Caco-2 (cell line): ENCODE data around the gene GABRB1. TPM values are rescaled to one million over a fixed set of nuclear protein-coding genes. Genes with fewer than 3 reads are reported as not detected.

Experiments used
- BruUV-seq: library from RNA; stranded (reverse); fragments of 400-500 nt; replicated peaks from 2 replicates; lab custom pipeline; 2021; lab: Mats Ljungman, UMichigan
- CTCF ChIA-PET: fragments of 300-600 bp; sonication (Branson Sonifier 250); formaldehyde crosslinking; loops from one replicate; lab custom pipeline; 2022; ENCODE audit warnings: antibody characterized with exemption; lab: Charles Lee
- POLR2A ChIA-PET: fragments of 300-600 bp; sonication (Branson Sonifier 250); formaldehyde crosslinking; loops from one replicate; lab custom pipeline; 2022; ENCODE audit warnings: antibody characterized with exemption; lab: Charles Lee
- DNase-seq, 2 experiments: peaks; one replicate each; pipeline versions ENCODE4 v3.0.0 to v3.0.0-alpha.2; 2020 to 2022
- H3K27me3 ChIP-seq: replicated peaks from 2 replicates; pipeline ENCODE4 v1.6.0; 2011; ENCODE audit warnings: low read length; ENCODE audit not compliant: control insufficient read depth, insufficient read depth
- H3K36me3 ChIP-seq: 2 replicates; pipeline ENCODE4 v1.5.1; 2011; ENCODE audit warnings: low read length; ENCODE audit not compliant: control insufficient read depth, insufficient read depth
- H3K4me1 ChIP-seq: fragments of 250-450 bp; sonication (Bioruptor Pico); 2 replicates; pipeline ENCODE4 v1.5.1; 2020; ENCODE audit warnings: mild to moderate bottlenecking
- H3K4me3 ChIP-seq: 2 replicates; pipeline ENCODE4 v1.5.1; 2011; ENCODE audit warnings: low read depth, mild to moderate bottlenecking, control low read depth, low read length
- H3K9me3 ChIP-seq: fragments of 250-450 bp; sonication (Bioruptor Pico); 2 replicates; pipeline ENCODE4 v1.5.1; 2020; ENCODE audit warnings: mild to moderate bottlenecking, moderate library complexity
- H3K27ac Mint-ChIP-seq: one replicate; pipeline ENCODE4 v1.8.0; 2022; ENCODE audit warnings: mixed read lengths; ENCODE audit not compliant: unreplicated experiment
- H3K27me3 Mint-ChIP-seq: one replicate; pipeline ENCODE4 v1.8.0; 2022; ENCODE audit warnings: mixed read lengths; ENCODE audit not compliant: insufficient read depth, unreplicated experiment
- H3K36me3 Mint-ChIP-seq: one replicate; pipeline ENCODE4 v1.8.0; 2022; ENCODE audit warnings: mild to moderate bottlenecking, mixed read lengths; ENCODE audit not compliant: insufficient read depth, unreplicated experiment
- H3K4me1 Mint-ChIP-seq: one replicate; pipeline ENCODE4 v1.8.0; 2022; ENCODE audit warnings: low read depth, mixed read lengths; ENCODE audit not compliant: unreplicated experiment
- H3K4me3 Mint-ChIP-seq: one replicate; pipeline ENCODE4 v1.8.0; 2022; ENCODE audit warnings: mild to moderate bottlenecking, moderate library complexity, mixed read lengths; ENCODE audit not compliant: unreplicated experiment
- H3K9me3 Mint-ChIP-seq: one replicate; pipeline ENCODE4 v1.8.0; 2022; ENCODE audit warnings: mixed read lengths; ENCODE audit not compliant: unreplicated experiment
- intact Hi-C: fragments of 100-400 bp; cut with micrococcal nuclease; formaldehyde crosslinking; loops from one replicate; pipeline ENCODE4 v1.10.0; 2022; ENCODE audit not compliant: unreplicated experiment
- total RNA-seq: library from RNA; stranded (reverse); gene quantifications from 2 replicates; pipeline ENCODE4 v1.2.3, GENCODE V29; 2022
- TF ChIP-seq, protein P1 (sequence below), 2 experiments: fragments of 200-600 bp in 1 of 2; IDR thresholded peaks; 1 replicate in 1 of 2; 2 replicates in 1 of 2; pipeline versions ENCODE4 v1.5.1 to v1.8.0; 2011 to 2022; ENCODE audit warnings: antibody characterized with exemption in 1 of 2, control low read depth in 1 of 2, inconsistent platforms in 1 of 2, low read depth in 1 of 2, low read length in 1 of 2, mild to moderate bottlenecking in 1 of 2, moderate library complexity in 1 of 2; ENCODE audit not compliant: insufficient read depth in 1 of 2, severe bottlenecking in 1 of 2, unreplicated experiment in 1 of 2

The GABRB1 gene
- total RNA-seq, 1 experiment from 2014 or later, result 10.3 TPM

DNA sequence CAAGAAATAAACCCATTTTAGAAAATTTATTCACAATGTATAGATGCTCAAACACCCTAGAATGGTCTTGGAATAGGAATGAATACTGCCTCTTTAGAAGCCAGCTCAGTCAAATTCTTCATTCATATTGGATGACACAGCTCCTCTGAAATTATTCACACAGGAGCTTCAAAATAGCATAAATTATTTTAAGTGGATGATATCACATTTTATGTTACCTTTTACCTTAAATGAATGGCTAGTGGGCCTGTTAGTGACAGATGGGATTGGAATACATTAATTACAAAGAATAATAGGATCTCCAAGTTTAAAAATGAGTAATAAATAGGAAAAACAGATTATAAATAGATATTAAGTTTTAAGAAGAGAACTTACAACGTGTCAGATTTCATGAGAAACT is 184.4 kb downstream of the GABRB1 start:
- TF ChIP-seq, protein P1, sequence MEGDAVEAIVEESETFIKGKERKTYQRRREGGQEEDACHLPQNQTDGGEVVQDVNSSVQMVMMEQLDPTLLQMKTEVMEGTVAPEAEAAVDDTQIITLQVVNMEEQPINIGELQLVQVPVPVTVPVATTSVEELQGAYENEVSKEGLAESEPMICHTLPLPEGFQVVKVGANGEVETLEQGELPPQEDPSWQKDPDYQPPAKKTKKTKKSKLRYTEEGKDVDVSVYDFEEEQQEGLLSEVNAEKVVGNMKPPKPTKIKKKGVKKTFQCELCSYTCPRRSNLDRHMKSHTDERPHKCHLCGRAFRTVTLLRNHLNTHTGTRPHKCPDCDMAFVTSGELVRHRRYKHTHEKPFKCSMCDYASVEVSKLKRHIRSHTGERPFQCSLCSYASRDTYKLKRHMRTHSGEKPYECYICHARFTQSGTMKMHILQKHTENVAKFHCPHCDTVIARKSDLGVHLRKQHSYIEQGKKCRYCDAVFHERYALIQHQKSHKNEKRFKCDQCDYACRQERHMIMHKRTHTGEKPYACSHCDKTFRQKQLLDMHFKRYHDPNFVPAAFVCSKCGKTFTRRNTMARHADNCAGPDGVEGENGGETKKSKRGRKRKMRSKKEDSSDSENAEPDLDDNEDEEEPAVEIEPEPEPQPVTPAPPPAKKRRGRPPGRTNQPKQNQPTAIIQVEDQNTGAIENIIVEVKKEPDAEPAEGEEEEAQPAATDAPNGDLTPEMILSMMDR (IDR thresholded peaks at IDR 0.05; ENCODE audit: insufficient read depth in 1 of 2, low read depth in 1 of 2, low read length in 1 of 2, severe bottlenecking in 1 of 2, unreplicated experiment in 1 of 2), result no peak
- Mint-ChIP-seq H3K4me1 (peaks cover 24% of the 10 kb centered on the region), H3K36me3 (no peaks in the 10 kb centered on the region), H3K27ac (no peak overlapping the region), H3K27me3 (no peaks in the 10 kb centered on the region), H3K4me3 (no peak overlapping the region), H3K9me3 (no peaks in the 10 kb centered on the region)
- Histone ChIP-seq H3K4me3 (no peak overlapping the region), H3K27me3 (no peaks in the 10 kb centered on the region), H3K9me3 (no peaks in the 10 kb centered on the region), H3K4me1 (peaks cover 6% of the 10 kb centered on the region; the same call in 1 of the 2 replicates), H3K36me3 (no peaks in the 10 kb centered on the region)
- POLR2A ChIA-PET, result no interaction called here
- no peak for DNase-seq
- intact Hi-C loops, result no loop called here
- CTCF ChIA-PET, result no interaction called here
- BruUV-seq, result no TSS peak

DNA sequence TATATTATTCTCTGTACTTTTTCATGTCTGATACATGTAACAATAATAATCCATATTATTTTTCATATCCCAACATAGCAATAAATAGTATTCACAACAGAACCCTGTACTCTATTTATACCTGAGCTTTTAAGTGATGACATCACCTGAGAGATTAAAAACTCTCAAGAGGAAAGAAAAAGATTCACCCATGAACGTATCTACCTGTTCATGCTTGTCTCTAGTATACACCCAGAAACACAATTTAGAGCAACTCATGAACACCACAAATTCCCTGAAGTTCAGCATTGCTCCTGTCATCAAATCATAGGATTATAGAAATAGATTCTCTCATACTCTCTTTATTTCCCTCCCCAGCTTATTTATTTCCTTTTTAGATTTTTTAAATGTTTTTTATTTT is 185.9 kb downstream of the GABRB1 start:
- ChIA-PET CTCF (no interaction called here), POLR2A (no interaction called here)
- Histone ChIP-seq H3K4me3 (no peak overlapping the region), H3K9me3 (no peaks in the 10 kb centered on the region), H3K4me1 (peaks cover 17% of the 10 kb centered on the region), H3K36me3 (no peaks in the 10 kb centered on the region), H3K27me3 (no peaks in the 10 kb centered on the region)
- H3K4me3 Mint-ChIP-seq, result no peak overlapping the region
- H3K4me1 Mint-ChIP-seq, result peaks cover 32% of the 10 kb centered on the region
- no peak for DNase-seq
- H3K36me3 Mint-ChIP-seq, result no peaks in the 10 kb centered on the region
- H3K27ac Mint-ChIP-seq, result no peak overlapping the region
- H3K9me3 Mint-ChIP-seq, result no peaks in the 10 kb centered on the region
- TF ChIP-seq, protein P1 (IDR thresholded peaks at IDR 0.05; ENCODE audit: insufficient read depth in 1 of 2, low read depth in 1 of 2, low read length in 1 of 2, severe bottlenecking in 1 of 2, unreplicated experiment in 1 of 2), result no peak
- H3K27me3 Mint-ChIP-seq, result no peaks in the 10 kb centered on the region
- no TSS peak for BruUV-seq
- intact Hi-C loops, result no loop called here

DNA sequence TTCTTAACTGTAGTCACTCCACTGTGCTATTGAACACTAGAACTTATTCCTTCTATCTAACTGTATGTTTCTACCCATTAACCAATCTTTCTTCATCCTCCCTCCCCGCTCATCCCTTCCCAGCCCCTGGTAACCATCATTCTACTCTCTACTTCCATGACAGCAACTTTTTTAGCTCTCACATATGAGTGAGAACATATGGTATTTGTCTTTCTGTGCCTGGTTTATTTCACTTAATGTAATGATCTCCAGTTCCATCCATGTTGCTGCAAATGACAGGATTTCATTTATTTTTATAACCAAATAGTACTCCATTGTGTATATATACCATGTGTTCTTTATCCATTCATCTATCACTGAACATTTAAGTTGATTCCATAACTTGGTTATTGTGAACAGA is 186.5 kb downstream of the GABRB1 start:
- ChIA-PET CTCF (no interaction called here), POLR2A (no interaction called here)
- H3K27me3 ChIP-seq, result no peaks in the 10 kb centered on the region
- Mint-ChIP-seq H3K27me3 (no peaks in the 10 kb centered on the region), H3K9me3 (no peaks in the 10 kb centered on the region), H3K36me3 (no peaks in the 10 kb centered on the region), H3K27ac (no peak overlapping the region), H3K4me1 (peaks cover 30% of the 10 kb centered on the region), H3K4me3 (no peak overlapping the region)
- H3K9me3 ChIP-seq, result no peaks in the 10 kb centered on the region
- H3K4me1 ChIP-seq, result peaks cover 21% of the 10 kb centered on the region
- intact Hi-C loops, result no loop called here
- no peak for DNase-seq
- H3K36me3 ChIP-seq, result no peaks in the 10 kb centered on the region
- TF ChIP-seq, protein P1 (IDR thresholded peaks at IDR 0.05; ENCODE audit: insufficient read depth in 1 of 2, low read depth in 1 of 2, low read length in 1 of 2, severe bottlenecking in 1 of 2, unreplicated experiment in 1 of 2), result no peak
- BruUV-seq, result no TSS peak
- no peak overlapping the region for H3K4me3 ChIP-seq
